Lung (tissue), 12 donors: ENCODE results near the gene MAP3K6. TPM values are rescaled to one million over a fixed set of nuclear protein-coding genes. Genes with fewer than 3 reads are reported as not detected.
A peak's percentile ranks its signal among the peaks of the same experiment; 100 is the strongest.

Experiments
- ATAC-seq: fragments of 200-7000 bp; cut with Tn5 transposase; one replicate; pipeline ENCODE4 v1.9.1; 2020; ENCODE audit warnings: moderate number of reproducible peaks; ENCODE audit not compliant: insufficient read depth, low FRiP score
- DNase-seq, 3 donors: peaks; one replicate each; pipeline ENCODE4 v3.0.0-alpha.2; 2013 to 2017
- H3K27ac ChIP-seq, 2 donors: one replicate each; pipeline ENCODE4 v1.5.1; 2013; ENCODE audit warnings: mild to moderate bottlenecking in 2 of 2, moderate library complexity in 2 of 2, control low read depth in 1 of 2, inconsistent platforms in 1 of 2, low read depth in 1 of 2, low read length in 1 of 2
- H3K27me3 ChIP-seq, 3 donors: one replicate each; pipeline ENCODE4 v1.5.1; 2013; ENCODE audit warnings: low read length in 2 of 3; ENCODE audit not compliant: control insufficient read depth in 3 of 3, insufficient read depth in 3 of 3
- H3K36me3 ChIP-seq, 4 donors: one replicate each; pipeline ENCODE4 v1.5.1; 2013; ENCODE audit warnings: low read length in 4 of 4, mild to moderate bottlenecking in 1 of 4, moderate library complexity in 1 of 4; ENCODE audit not compliant: control insufficient read depth in 4 of 4, insufficient read depth in 4 of 4
- H3K4me1 ChIP-seq, 5 donors: one replicate each; pipeline ENCODE4 v1.5.1; 2013; ENCODE audit warnings: low read length in 5 of 5, mild to moderate bottlenecking in 2 of 5, moderate library complexity in 1 of 5; ENCODE audit not compliant: control insufficient read depth in 5 of 5, insufficient read depth in 5 of 5
- H3K4me3 ChIP-seq: one replicate; pipeline ENCODE4 v1.5.1; 2013; ENCODE audit warnings: mild to moderate bottlenecking, control low read depth, moderate library complexity
- H3K9ac ChIP-seq, 2 donors: one replicate each; pipeline ENCODE4 v1.5.1; 2013; ENCODE audit warnings: low read length in 2 of 2, control low read depth in 1 of 2; ENCODE audit not compliant: insufficient read depth in 1 of 2
- H3K9me3 ChIP-seq, 4 donors: one replicate each; pipeline ENCODE4 v1.5.1; 2013; ENCODE audit warnings: low read length in 3 of 4, mild to moderate bottlenecking in 1 of 4, moderate library complexity in 1 of 4; ENCODE audit not compliant: control insufficient read depth in 4 of 4, insufficient read depth in 3 of 4
- WGBS, 2 donors: extraction: QIAGEN DNeasy Blood & Tissue Kit; methylation state at CpG; one replicate each; pipeline ENCODE4 v1.1.7; 2013; 5-methylcytosine and 5-hydroxymethylcytosine counted together
- polyA plus RNA-seq, 2 donors: library from polyadenylated mRNA; stranded (reverse); fragments of 200-250 nt; gene quantifications; one replicate each; pipeline ENCODE4 v1.2.1, GENCODE V29; 2013
- total RNA-seq, 2 donors: library from RNA; depleted of rRNA in 1 of 2; stranded (reverse); fragments of >200 nt in 1 of 2; gene quantifications; one replicate each; pipeline ENCODE4 v1.2.1, GENCODE V29; 2014 to 2021
- TF ChIP-seq, protein P1 (sequence below): IDR thresholded peaks from 2 replicates; pipeline ENCODE4 v1.5.1; 2012; ENCODE audit warnings: mild to moderate bottlenecking; ENCODE audit errors: control extremely low read depth, extremely low read depth
- donor health status: control.
- donor health status: control.
- donor health status: Bipolar disorder and iron deficiency.
- donor health status: healthy.
- donor health status: DM: yes; HTN: yes; CAD: no.

The MAP3K6 gene
- total and polyA plus RNA-seq, 4 donors = 17.0 to 96.6 (median 62.8) TPM

DNA sequence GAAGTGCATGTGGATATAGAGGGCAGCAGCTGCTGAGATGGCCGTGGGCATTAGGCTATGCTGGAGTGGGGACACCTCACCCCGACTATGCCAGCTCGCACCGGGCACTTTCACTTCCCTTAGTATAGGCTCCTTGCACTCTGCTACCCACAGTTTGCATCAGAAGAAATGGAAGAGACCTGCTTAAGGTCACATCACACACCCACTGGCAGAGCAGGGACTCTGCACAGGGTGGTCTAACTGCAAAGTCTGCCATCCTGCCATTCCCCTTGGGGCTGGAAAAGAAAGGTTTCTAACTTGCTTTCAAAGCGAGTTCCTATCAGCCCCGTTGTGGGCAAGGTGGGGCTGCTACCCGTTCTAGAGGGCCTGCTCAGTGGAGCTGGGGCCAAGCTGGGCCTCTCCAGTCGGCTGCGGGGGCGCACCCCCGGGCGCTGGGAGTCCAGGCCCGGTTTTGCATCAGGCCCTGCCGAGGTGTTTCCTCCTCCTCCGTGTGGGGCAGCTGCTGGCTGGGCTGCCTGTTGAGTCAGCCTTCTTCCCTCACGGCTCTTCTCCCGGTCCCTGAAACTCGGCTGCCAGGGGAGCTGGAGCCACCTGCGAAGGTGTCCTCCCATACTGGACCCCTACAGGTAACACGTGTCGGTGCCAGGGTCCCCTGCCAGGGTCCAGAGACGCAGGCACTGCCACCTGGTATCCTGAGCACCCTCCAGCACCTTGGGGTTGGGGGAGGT lies 25.1 kb downstream of the MAP3K6 start, which contains the start of gene SYTL1:
Gene SYTL1 (plus strand): TSS at position 498 of the 728 bp plus-strand sequence. CDS start 3,313 bp downstream, outside the sequence.
- WGBS, 2 donors = 16 to 24% methylated on average over 22 of the region's 22 CpGs
- Histone ChIP-seq H3K9me3 (no peaks in the 10 kb centered on the region), H3K27me3 (no peaks in the 10 kb centered on the region), H3K4me3 (peak within 1 kb of the TSS; percentile 39), H3K36me3 (peaks cover 0 to 5% (median 2%) of the 10 kb centered on the region in 4 donors), H3K4me1 (peaks cover 0 to 9% (median 4%) of the 10 kb centered on the region in 5 donors), H3K9ac (peak within 1 kb of the TSS in 1 of 2 donors; percentile 16), H3K27ac (peak within 1 kb of the TSS in 1 of 2 donors; percentile 87)
- ATAC-seq = peak; percentile 76
- TF ChIP-seq, protein P1, sequence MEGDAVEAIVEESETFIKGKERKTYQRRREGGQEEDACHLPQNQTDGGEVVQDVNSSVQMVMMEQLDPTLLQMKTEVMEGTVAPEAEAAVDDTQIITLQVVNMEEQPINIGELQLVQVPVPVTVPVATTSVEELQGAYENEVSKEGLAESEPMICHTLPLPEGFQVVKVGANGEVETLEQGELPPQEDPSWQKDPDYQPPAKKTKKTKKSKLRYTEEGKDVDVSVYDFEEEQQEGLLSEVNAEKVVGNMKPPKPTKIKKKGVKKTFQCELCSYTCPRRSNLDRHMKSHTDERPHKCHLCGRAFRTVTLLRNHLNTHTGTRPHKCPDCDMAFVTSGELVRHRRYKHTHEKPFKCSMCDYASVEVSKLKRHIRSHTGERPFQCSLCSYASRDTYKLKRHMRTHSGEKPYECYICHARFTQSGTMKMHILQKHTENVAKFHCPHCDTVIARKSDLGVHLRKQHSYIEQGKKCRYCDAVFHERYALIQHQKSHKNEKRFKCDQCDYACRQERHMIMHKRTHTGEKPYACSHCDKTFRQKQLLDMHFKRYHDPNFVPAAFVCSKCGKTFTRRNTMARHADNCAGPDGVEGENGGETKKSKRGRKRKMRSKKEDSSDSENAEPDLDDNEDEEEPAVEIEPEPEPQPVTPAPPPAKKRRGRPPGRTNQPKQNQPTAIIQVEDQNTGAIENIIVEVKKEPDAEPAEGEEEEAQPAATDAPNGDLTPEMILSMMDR = no peak
- DNase-seq = peak in 2 of 3 donors; percentile 27 to 38

DNA sequence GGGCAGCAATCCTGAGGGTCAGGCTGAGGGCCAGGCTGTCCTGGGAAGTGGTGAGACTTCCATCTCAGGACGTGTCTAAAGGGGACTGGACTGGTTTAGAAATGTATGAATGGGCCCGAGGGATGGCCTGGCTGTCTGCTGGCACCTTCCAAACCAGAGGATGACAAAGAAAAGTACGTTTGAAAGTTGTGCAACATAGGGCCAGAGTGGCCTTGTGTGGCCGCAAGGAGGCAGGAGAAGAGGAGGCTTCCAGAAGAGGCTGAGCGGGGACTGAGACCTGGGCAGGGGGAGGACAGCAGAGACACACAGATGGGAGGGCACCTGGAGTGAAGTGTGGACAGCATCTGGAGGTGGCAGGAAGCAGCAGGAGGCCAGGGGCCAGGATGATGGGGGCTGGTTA lies 27.5 kb downstream of the MAP3K6 start:
- 45 to 54% methylated on average over 5 of the region's 5 CpGs for WGBS, 2 donors
- TF ChIP-seq, protein P1 = no peak
- DNase-seq = no peak

DNA sequence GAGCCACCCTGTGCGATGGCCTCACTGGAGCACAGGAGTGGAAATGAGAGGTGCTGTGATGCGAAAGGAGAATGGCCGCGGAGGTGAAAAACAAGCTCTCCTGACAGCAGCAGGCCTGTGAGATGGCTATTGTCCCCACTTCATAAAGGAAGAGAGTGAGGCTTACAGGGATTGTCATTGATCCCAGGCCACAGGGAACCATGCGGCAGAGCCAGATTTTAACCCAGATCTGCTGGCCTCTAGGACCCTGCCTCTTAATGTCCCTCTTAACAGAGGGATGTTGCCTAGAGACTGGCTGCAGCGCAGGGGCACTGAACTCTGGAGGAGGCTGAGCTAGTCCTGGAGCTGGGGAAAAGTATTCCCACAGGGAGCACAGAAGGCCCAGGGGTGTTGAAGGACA lies 28.0 kb downstream of the MAP3K6 start:
- WGBS, 2 donors = 93 to 94% methylated on average over 6 of the region's 6 CpGs
- Histone ChIP-seq H3K4me3 (no peak overlapping the region), H3K9ac (no peak overlapping the region), H3K9me3 (no peaks in the 10 kb centered on the region), H3K27me3 (no peaks in the 10 kb centered on the region), H3K36me3 (peaks cover 0 to 33% (median 19%) of the 10 kb centered on the region in 4 donors), H3K27ac (no peak overlapping the region), H3K4me1 (peaks cover 0 to 9% (median 4%) of the 10 kb centered on the region in 5 donors)
- ATAC-seq = no peak
- TF ChIP-seq, protein P1 = no peak
- DNase-seq = no peak

More for the DNA sequence above, 27.5 kb downstream of the MAP3K6 start:
- ATAC-seq = no peak
- H3K36me3 ChIP-seq = peaks cover 0 to 29% (median 15%) of the 10 kb centered on the region in 4 donors
- no peaks in the 10 kb centered on the region for H3K9me3 ChIP-seq
- no peak overlapping the region for H3K4me3 ChIP-seq
- H3K4me1 ChIP-seq = peaks cover 0 to 9% (median 4%) of the 10 kb centered on the region in 5 donors
- no peaks in the 10 kb centered on the region for H3K27me3 ChIP-seq
- no peak overlapping the region for H3K27ac ChIP-seq
- no peak overlapping the region for H3K9ac ChIP-seq
